HG02981 (cell line): ENCODE data around the gene TNK2.
A peak's percentile ranks its signal among the peaks of the same experiment; 100 is the strongest.
"Not testable (repeated sequence)": the region's sequence is repeated elsewhere in the genome, so short reads cannot be mapped to it uniquely, and the experiment has no call there.

Experiments
- ATAC-seq: cut with Tn5 transposase; IDR thresholded peaks from one replicate; pipeline ENCODE4 v1.9.1; 2021; ENCODE audit warnings: mild to moderate bottlenecking, moderate library complexity; ENCODE audit not compliant: unreplicated experiment

The TNK2 gene

DNA sequence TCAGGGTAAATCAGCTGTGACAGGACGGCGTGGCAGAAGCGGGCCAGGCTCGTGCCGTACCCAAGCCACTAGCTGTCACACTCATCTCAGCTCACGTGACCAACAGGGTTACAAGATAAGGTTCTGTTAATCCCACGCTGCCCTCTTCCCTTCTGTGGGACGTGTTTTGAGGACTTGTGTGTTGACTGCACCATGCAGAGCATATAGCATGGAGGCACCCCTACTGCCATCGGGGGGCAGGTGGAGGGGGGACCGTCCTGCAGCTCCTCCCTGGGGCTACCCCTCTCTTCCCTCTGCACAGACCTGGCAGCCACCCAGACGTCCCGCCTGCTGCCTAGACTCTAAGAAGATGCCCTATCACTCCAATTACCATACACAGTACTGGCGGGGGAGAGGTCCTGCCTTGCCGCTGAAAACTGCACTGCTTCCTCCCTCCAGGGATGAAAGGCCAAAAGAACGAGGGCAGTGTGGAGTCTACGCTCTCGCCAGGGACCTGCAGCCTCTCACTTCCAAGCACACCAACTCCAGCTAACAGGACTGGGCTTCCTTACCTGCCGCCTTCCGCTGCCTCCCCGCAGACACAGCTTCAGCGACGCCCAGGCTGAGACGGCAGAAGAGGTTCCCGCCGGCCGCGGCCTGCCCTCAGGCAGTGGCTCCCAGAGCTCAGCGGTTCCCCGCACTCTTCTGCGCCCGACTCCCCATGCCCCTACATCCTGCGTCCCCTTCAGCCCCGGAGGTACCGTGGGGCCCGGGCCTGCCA lies at the start of gene TNK2:
Gene TNK2, minus strand, starts transcription at position 618 of the 760 bp plus-strand sequence. CDS start 19,963 bp downstream, outside the sequence.
- peak; percentile 25 for ATAC-seq

DNA sequence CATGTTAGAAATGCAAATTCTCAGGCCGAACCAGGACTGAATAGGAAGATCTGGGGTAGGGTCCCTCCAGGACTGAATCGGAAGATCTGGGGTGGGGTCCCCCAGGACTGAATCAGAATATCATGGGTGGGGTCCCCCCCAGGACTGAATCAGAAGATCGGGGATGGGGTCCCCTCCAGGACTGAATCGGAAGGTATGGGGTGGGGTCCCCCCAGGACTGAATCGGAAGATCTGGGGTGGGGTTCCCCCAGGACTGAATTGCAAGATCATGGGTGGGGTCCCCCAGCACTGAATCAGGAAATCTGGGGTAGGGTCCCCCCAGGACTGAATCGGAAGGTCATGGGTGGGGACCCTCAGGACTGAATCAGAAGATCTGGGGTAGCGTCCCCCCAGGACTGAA lies 48.2 kb upstream of the TNK2 start:
- no peak for ATAC-seq

DNA sequence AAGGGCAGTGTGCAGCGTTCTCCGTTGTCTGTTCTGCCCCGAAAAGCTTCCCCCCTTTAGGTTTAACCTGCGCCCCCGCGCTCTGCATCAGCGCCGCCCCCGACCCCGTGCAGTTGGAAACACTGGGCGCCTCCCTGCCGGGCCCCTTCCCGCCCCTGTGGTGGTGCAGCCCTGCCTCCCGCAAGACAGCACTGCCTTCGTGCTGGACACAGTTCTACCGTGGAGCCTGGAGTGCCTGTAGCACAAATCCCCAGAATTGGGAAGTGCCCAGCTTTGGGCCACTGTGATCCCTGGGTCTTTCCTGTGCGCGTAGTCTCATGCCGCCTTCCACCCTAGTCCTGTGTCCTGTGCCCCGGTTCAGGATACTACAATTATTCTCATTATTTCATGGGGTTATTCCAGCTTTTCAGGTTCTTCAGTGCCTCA lies 47.1 kb upstream of the TNK2 start:
- ATAC-seq = not testable (repeated sequence)

DNA sequence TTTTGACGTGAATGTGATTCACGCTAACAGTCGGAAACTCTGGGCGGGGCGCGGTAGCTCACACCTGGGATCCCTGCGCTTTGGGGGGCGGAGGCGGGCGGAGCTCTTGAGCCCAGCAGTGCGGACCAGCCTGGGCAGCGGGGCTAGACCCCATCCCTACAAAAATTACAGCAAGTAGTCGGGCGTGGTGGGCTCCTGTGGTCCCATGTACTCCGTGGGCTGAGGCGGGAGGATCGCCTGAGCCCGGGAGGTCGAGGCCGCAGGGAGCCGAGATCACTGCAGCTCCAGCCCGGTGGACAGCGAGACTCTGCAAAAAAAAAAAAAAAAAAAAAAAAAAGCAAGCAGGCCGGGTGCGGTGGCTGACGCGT lies 46.4 kb upstream of the TNK2 start:
- peak; percentile 35 for ATAC-seq

DNA sequence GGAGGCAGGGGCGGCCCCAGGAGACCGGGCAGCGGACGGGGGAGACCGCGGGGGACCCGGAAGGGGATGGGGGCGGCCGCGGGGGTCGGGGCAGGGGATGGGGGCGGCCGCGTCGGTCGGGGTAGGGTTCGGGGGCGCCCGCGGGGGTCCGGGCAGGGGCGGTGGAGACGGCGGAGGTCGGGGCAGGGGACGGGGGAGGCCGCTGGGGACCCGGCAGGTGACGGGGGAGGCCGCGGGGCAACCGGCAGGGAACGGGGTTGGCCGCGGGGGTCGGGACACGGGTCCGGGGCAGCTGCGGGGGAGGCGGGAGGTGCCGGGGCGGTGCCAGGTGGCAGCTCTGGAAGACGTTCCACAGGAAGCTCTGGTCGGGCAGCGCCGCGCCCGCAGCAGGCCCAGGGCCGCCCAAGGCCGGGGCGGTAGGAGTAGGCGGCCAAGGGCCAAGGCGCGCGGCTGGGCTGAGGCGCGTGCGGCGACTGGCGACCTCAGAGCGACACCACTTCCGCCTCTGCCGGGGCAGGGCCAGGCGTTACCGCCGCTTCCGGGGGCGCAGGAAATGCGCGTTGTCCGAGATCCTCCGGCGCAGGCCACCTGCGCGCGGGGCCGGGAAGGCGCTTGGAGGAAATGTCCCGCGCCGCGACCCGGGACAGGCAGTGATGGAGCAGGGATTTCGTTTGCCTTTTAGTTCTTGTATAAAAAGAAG lies 45.9 kb upstream of the TNK2 start:
- ATAC-seq = peak; percentile 91

DNA sequence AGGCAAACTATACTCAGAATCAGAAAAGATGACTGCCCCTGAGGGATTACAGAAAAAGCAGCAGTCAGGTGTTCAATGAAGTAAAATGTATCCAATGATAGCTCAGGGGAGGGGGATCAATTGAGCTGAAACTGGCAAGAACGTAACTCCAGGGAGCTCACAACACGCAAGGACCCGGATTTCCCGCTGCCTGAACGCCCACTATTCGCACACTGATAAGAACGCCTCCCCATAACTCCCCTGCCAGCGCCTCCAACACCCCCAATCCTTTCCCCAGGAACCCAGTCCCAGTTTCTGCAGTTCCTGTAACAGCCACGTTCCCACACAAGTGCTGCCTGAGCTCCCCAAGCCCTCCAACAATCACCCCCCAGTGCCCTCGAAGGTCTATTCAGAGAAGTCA lies 44.2 kb upstream of the TNK2 start:
- ATAC-seq = not testable (repeated sequence)

DNA sequence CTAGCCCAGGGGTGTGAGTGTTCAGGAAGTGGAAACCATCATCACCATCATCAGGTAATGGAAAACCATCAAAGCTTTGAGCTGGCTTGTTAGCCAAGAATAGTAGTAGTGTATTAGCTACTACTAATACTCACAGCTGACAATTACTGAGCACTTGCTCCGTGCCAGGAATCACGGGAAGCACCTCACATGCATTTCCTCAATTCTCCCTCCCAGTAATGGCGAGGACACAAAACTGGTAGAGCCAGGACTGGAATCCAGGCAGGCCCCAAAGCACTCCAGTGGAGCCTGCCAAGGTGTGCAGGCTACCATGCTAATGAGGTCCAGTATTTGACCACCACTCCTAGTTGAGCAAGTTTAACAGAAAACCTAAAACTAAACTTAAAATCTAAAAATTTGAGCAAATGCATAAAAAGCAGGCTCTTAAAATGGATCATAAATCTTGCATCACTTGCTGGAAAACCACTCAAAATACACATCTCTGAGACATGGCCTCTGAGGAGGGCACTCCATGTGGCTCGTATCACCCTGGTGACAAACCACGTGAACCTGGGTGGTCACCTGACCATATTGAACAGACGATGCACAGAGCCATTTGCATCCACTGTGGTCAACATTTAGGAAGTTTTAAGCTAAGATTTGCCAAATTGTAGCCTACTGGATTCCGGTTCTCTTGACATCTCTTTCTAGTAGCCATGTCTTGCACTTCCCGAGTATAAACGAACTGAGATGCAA lies 43.3 kb upstream of the TNK2 start:
- ATAC-seq = not testable (repeated sequence)

DNA sequence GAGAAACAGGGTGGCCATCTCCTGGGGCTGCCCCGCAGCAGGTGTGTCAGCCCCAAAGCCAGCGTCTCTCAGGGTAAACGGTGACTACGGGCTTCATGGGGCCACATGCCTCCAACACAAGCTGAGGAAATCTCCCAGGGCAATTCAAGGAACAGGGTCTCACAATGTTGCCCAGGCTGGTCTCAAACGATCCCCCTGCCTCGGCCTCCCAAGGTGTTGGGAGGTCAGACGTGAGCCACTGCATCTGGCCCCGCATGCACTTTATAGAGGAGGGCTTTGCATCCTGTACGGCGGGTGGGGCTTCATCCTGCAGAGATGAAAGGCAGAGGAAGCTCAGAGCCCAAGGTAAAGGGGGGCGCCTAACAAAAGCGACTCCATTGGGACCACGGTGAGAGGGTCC lies 42.4 kb upstream of the TNK2 start:
- not testable (repeated sequence) for ATAC-seq

DNA sequence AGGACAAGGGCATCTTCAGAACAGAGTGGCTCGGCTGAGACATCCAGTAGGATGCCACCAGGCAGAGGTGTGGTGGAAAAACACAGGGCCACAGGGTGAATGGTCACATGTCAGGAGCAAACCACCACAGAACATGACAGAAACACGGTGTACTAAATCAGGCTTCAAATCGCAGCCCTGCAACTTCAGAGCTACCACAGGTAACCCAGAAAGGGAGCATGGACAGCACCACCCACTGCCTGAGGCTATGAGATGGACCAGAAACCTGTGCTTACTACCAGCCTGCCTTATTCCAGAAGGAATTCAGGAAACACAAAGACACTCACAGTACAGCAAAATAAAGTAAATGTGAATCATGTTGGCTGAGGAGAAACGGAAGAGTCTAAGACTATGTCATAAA lies 41.8 kb upstream of the TNK2 start:
- ATAC-seq = not testable (repeated sequence)

DNA sequence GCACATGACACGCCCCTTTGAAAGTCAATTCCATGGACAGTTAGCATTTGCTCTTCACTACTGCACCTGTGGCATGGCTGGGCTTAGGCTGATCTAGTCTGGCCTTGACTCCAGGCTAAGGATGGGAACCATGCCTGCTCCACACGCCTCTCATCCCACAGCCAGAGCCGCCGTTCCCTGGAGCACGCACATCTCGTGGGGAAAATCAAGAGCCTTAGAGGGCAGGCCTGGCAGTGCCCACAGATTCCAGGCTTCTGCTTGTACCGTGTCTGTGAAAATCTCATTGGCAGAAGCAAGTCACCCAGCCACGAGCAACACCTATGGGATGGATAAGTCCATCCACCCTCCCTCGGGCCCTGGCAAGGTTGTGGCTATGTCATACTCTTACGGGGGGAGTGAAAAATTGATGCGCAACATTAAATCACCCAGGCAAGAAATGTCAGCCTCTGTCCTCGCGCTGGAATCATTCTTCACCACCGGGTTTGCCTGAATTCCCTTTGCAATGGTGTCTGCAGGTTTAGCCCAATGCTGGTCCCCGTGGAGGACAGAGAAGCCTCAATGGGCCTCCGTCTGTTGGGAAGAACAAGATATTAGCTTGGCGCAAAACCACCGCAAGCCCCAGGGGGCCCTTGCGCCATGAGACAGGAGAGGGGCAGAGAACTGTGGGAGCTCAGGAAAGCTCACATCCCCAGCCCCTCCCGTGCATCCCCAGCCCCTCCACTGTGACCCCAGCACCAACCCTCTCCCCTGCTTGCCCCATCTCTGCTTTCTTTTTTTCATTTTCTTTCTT lies 38.8 kb upstream of the TNK2 start:
- ATAC-seq = not testable (repeated sequence)

DNA sequence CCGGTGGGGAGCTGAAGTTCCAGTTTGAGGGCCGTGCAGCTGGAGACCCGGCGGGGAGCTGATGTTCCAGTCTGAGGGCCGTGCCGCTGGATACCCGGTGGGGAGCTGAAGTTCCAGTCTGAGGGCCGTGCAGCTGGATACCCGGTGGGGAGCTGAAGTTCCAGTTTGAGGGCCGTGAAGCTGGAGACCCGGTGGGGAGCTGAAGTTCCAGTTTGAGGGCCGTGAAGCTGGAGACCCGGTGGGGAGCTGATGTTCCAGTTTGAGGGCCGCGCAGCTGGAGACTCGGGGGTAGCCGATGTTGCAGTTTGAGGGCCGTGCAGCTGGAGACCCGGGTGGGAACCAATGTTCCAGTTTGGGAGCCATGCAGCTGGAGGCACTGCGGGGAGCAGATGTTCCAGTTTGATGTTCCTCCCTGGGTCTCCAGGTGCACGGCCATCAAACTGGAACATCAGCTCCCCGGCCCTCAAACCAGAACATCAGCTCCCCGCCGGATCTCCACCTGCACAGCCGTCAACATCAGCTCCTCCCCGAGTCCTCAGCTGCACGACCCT lies 33.0 kb upstream of the TNK2 start:
- not testable (repeated sequence) for ATAC-seq

DNA sequence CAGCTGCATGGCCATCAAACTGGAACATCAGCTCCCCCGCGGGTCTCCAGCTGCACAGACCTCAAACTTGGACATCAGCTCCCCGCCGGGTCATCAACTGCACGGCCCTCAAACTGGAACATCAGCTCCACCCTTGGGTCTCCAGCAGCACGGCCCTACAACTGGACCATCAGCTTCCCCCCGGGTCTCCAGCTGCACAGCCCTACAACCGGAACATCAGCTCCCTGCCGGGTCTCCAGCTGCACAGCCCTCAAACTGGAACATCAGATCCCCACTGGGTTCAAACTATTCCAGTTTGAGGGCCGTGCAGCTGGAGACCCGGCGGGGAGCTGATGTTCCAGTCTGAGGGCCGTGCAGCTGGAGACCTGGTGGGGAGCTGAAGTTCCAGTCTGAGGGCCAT lies 32.5 kb upstream of the TNK2 start:
- not testable (repeated sequence) for ATAC-seq

DNA sequence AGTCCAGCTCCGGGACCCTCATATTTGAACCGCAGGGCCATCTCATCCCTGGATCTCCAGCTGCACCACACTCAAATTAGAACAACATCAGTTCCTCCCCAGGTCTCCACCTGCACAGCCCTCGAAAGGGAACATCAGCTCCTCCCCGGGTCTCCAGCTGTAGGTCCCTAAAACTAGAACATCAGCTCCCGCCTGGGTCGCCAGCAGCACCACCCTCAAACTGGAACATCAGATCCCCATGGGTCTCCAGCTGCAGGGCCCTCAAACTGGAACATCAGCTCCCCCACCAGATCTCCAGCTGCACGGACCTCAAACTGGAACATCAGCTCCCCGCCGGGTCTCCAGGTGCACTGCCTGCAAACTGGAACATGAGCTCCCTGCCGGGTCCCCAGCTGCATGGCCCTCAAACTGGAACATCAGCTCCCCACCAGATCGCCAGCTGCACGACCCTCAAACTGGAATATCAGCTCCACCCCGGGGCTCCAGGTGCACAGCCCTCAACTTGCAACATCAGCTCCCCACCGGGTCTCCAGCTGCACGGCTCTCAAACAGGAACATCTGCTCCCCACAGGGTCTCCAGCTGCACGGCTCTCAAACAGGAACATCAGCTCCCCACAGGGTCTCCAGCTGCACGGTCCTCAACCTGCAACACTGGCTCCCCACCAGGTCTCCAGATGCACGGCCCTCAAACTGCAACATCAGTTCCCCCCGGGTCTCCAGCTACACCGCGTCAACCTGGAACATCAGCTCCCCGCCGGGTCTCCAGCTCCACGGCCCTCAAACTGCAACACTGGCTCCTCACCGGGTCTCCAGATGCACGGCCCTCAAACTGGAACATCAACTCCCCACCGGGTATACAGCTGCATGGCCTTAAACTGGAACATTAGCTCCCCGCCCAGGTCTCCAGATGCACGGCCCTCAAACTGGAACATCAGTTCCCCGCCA lies 31.4 kb upstream of the TNK2 start:
- not testable (repeated sequence) for ATAC-seq

DNA sequence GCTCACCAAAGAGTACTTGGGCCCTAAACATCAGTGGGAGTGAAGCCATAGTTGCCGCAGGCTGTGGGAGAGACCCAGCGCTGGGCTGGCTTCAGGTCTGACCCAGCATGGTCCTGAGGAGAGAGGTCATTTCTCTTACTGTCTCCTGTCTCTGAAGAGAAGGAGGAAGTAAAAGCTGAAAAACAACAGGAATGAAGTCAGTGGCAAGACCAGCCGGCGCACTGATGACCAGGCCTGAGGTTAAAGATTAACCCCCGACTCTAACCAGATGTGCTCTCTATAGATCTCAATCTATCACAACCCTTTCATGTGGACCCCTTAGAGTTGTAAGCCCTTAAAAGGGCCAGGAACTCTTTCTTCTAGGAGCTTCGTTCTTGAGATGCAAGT lies 24.7 kb upstream of the TNK2 start:
- ATAC-seq = not testable (repeated sequence)

DNA sequence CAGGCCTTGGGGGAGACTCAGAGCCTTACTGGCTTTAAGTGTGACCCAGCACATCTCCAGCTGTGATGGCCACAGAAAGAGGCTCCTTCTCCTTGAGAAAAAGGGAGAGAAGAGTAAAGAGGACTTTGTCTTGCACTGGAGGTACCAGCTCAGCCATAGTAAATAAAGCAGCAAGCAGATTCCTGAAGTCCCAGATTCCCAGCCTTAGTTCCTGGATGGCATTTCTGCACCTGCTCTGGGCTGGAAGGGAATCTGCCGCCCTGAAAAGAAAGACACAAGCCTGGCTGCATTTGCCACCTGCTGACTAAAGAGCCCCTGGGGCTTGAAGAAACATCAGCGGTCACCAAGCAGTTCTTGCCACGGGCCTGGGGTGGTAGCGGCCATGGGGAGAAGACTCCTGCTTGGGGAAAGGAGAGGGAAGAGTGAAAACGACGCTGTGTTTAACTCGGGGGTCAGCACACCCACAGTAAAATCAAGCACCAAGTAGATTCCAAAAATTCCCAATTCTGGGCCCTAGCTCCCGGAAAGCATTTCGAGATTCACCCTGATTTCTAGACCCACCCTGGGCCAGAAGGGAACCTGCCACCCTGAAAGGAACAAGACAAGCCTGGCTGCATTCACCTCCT lies 24.2 kb upstream of the TNK2 start:
- no peak for ATAC-seq

DNA sequence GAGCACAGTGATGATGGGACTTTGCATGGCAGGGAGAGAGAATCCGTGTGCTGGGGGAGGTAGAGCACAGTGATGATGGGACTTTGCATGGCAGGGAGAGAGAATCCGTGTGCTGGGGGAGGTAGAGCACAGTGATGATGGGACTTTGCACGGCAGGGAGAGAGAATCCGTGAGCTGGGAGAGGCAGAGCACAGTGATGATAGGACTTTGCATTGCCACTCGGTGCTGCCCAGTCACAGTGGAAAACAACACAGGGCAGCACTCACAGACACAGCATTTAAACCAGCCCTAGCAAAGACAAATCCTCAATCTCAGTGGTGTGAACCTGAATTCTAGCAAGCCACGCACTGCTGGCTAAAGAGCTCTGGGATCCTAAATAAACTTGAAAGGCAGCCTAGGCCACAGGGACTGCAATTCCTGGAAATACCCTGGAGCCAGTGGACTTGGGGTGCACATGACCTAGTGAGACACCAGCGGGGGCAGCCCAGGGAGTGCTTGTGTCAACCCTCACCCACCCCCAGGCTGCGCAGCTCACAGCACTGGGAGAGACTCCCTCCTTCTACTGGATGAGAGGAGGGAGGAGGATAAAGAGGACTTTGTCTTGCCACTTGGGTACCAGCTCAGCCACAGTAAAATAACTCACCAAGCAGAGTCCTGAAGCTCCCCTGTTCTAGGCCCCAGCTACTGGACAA lies 23.4 kb upstream of the TNK2 start:
- no peak for ATAC-seq

DNA sequence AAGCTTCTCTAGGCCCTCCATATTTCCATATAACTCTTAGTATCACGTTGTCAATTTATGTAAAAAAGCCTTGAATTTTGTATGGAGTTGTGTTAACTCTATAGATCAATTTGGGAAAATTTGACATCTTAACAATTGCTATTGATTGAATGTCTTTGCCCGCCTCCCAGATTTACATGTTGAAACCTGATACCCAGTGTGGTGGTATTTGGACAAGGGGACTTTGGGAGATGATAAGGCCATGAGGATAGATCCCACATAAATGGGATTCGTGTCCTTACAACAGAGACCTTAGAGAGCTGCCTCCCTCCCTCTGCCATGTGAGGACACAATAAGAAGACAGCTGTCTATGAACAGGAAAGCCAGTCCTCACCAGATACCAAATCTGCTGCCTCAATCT lies 21.1 kb upstream of the TNK2 start:
- ATAC-seq = no peak

DNA sequence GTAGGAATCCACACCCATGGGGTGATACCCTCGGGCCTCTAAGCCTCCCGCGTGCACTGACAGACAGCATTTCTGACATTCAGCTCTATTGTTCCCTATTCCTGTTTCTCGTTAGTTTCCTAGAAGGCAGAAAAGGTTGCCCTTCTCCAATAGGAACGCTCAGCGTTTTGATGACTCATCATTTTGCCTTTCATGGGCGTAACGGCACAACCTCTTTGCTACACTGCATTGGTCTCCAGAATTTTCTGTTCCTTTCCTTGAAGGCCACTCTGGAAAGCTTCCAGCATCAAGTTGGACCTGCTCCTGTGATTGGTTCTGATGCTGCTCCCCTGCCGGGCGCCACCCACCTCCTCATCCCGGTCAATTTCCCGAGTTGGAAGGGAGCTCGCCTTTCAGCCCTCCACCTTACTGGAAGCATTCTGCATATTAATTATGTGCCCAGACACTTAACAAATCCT lies 13.0 kb upstream of the TNK2 start:
- ATAC-seq = no peak
